Neutrophil (primary cell): ENCODE measurements around the gene ZBTB42.
"Not testable (repeated sequence)": the region's sequence is repeated elsewhere in the genome, so short reads cannot be mapped to it uniquely, and the experiment has no call there.

ENCODE experiments used
- H3K27ac ChIP-seq: fragments of 200-600 bp; sonication (generic); 2 replicates; pipeline ENCODE4 v1.5.1; 2016; ENCODE audit warnings: mild to moderate bottlenecking, moderate library complexity
- H3K27me3 ChIP-seq: fragments of 200-600 bp; sonication (generic); 2 replicates; pipeline ENCODE4 v1.6.0; 2016; ENCODE audit warnings: mild to moderate bottlenecking
- H3K36me3 ChIP-seq: fragments of 200-600 bp; sonication (generic); 2 replicates; pipeline ENCODE4 v1.5.1; 2017
- H3K4me1 ChIP-seq, 2 experiments: fragments of 200-600 bp in 1 of 2; sonication (generic) in 1 of 2; 1 replicate in 1 of 2; 2 replicates in 1 of 2; pipeline versions ENCODE4 v1.5.1 to v1.6.1; 2013 to 2016; ENCODE audit warnings: low read depth in 1 of 2, low read length in 1 of 2, mild to moderate bottlenecking in 1 of 2, moderate library complexity in 1 of 2; ENCODE audit not compliant: control insufficient read depth in 1 of 2, insufficient read depth in 1 of 2
- H3K4me3 ChIP-seq, 2 experiments: fragments of 200-600 bp in 1 of 2; sonication (generic) in 1 of 2; 1 replicate in 1 of 2; 2 replicates in 1 of 2; pipeline ENCODE4 v1.5.1; 2013 to 2016; ENCODE audit warnings: low read depth in 1 of 2, low read length in 1 of 2, mild to moderate bottlenecking in 1 of 2, moderate library complexity in 1 of 2
- H3K9me3 ChIP-seq: fragments of 200-600 bp; sonication (generic); 2 replicates; pipeline ENCODE4 v1.5.1; 2016
- CTCF ChIP-seq: fragments of 200-600 bp; sonication (generic); IDR thresholded peaks from 2 replicates; pipeline ENCODE4 v1.5.1; 2016; ENCODE audit warnings: antibody characterized with exemption

ZBTB42 gene

GRCh38 chr14:104824353-104824997 is 23.6 kb downstream of the ZBTB42 start:
- Histone ChIP-seq H3K4me1 (peaks cover 18 to 24% of the 10 kb centered on the region in 2 experiments), H3K36me3 (no peaks in the 10 kb centered on the region), H3K4me3 (no peak overlapping the region), H3K27ac (no peak overlapping the region), H3K9me3 (no peaks in the 10 kb centered on the region), H3K27me3 (peaks cover 55% of the 10 kb centered on the region)
- TF ChIP-seq CTCF, result no peak

GRCh38 chr14:104826189-104826860 is 25.4 kb downstream of the ZBTB42 start:
- peak; percentile 98 for TF ChIP-seq CTCF

DNA sequence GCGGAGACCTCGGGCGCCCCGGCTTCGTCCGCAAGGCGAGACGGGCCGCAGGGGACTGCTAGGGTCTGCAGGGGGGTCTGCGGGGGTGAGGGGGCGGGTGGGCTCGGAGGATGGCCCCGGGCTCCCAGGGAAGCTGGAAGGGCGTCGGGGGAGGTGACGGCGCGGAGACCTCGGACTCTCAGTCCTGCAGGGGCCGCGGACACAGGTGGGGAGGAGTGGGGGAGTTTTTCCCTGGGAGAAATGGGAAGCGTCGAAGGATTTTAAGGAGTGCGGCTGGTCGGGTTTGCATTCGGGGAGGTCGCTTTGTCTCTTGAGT is 25.9 kb downstream of the ZBTB42 start:
- H3K27me3 ChIP-seq, result peaks cover 60% of the 10 kb centered on the region

More at GRCh38 chr14:104826189-104826860, 25.4 kb downstream of the ZBTB42 start:
- no peaks in the 10 kb centered on the region for H3K9me3 ChIP-seq
- peak overlapping the region; percentile 55 to 69 for H3K4me3 ChIP-seq
- H3K4me1 ChIP-seq, result peaks cover 18 to 24% of the 10 kb centered on the region in 2 experiments
- no peaks in the 10 kb centered on the region for H3K36me3 ChIP-seq
- peak overlapping the region; percentile 8 for H3K27ac ChIP-seq
- H3K27me3 ChIP-seq, result peaks cover 60% of the 10 kb centered on the region

GRCh38 chr14:104827177-104828055 is 26.5 kb downstream of the ZBTB42 start:
- H3K27ac ChIP-seq, result peak overlapping the region; percentile 18
- H3K4me1 ChIP-seq, result peaks cover 18 to 24% of the 10 kb centered on the region in 2 experiments
- TF ChIP-seq CTCF, result peak; percentile 37
- H3K4me3 ChIP-seq, result peak overlapping the region; percentile 29 to 69
- no peaks in the 10 kb centered on the region for H3K36me3 ChIP-seq
- no peaks in the 10 kb centered on the region for H3K9me3 ChIP-seq
- peaks cover 60% of the 10 kb centered on the region for H3K27me3 ChIP-seq

More for the DNA sequence above, 25.9 kb downstream of the ZBTB42 start:
- H3K36me3 ChIP-seq, result no peaks in the 10 kb centered on the region
- no peak overlapping the region for H3K27ac ChIP-seq
- TF ChIP-seq CTCF, result no peak
- peaks cover 18 to 24% of the 10 kb centered on the region in 2 experiments for H3K4me1 ChIP-seq
- peak overlapping the region; percentile 29 to 69 for H3K4me3 ChIP-seq
- H3K9me3 ChIP-seq, result no peaks in the 10 kb centered on the region

- peaks cover 40% of the 10 kb centered on the region for H3K27me3 ChIP-seq
- no peak for TF ChIP-seq CTCF
- H3K27ac ChIP-seq, result no peak overlapping the region
- no peak overlapping the region for H3K4me3 ChIP-seq
- no peaks in the 10 kb centered on the region for H3K9me3 ChIP-seq
- no peaks in the 10 kb centered on the region for H3K36me3 ChIP-seq
- H3K4me1 ChIP-seq, result peaks cover 15 to 20% of the 10 kb centered on the region in 2 experiments
Observed at GRCh38 chr14:104830781-104831180, 29.9 kb downstream of the ZBTB42 start.

DNA sequence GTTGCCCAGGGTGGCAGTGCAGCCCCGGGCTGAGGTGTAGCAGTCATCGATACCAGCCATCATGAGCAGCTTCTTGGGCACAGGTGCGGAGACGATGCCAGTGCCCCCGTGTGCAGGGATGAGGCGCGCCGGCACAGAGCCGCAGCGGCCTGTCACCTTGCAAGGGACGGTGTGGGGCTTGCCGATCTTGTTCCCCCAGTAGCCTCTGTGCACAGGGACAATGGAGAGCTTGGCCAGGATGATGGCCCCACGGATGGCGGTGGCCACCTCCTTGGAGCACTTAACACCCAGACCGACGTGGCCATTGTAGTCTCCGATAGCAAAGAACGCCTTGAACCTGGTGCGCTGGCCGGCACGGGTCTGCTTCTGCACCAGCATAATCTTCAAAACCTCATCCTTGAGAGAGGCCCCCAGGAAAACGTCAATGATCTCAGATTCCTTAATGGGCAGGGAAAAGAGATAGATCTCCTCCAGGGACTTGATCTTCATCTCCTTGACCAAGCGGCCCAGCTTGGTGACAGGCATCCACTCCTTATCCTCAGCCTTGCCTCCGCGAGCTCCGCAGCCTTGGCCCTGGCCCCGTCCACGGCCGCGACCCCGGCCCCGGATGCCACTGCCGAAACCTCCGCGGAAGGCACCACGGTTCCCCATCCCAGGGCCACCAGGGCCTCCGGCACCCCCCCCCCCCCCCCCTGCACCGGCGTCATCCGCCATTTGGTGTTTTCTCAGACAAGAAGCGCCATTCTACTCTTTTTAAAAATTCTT is 35.5 kb downstream of the ZBTB42 start:
- not testable (repeated sequence) for H3K4me1 ChIP-seq, H3K9me3 ChIP-seq, H3K36me3 ChIP-seq, H3K4me3 ChIP-seq, H3K27ac ChIP-seq
- H3K27me3 ChIP-seq, result peaks cover 26% of the 10 kb centered on the region
